ENCODE measurements around the gene ATP11A.
"Not testable (repeated sequence)": the region's sequence is repeated elsewhere in the genome, so short reads cannot be mapped to it uniquely, and the experiment has no call there.

ATP11A gene

GRCh38 chr13:112826565-112826964, 136.7 kb downstream of the ATP11A start:
- no peak for DNase-seq

DNA sequence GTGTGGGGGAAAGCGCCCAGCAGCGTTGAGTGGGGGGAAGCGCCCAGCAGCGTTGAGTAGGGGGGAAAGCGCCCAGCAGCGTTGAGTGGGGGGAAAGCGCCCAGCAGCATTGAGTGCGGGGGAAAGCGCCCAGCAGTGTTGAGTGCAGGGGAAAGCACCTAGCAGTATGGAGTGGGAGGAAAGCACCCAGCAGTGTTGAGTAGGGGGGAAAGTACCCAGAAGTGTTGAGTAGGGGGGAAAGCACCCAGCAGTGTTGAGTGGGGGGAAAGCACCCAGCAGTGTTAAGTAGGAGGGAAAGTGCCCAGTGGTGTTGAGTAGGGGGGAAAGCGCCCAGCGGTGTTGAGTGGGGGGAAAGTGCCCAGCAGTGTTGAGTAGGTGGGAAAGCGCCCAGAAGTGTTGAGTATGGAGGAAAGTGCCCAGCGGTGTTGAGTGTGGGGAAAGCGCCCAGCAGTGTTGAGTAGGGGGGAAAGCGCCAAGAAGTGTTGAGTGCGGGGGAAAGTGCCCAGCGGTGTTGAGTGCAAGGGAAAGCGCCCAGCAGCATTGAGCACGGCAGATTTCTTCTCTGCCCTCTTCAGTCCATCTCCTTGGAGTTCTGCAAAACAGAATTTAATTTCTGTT, 138.4 kb downstream of the ATP11A start:
- DNase-seq, result no peak

DNA sequence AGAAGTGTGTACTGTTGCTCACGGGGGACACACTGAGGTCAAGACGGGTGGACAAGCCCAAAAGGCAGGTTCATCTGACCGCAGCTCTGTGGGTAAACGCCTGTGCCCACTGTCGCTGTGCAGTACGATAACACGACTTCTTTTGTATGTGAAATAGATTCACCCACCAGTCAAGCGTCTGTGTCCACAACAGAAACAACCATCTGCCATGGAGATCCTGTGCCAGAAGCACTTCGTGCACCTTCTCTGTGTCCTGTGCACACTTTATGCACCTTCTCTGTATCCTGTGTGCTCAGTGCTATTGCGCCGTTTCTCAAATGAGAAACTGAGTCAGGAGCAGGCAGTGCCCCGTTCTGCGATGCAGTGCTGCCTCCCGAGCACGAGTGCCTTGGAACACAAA, 138.9 kb downstream of the ATP11A start:
- no peak for DNase-seq

- no peak for DNase-seq
Observed at GRCh38 chr13:112831196-112831595, 141.4 kb downstream of the ATP11A start.

- no peak for DNase-seq
Observed at GRCh38 chr13:112831801-112832200, 142.0 kb downstream of the ATP11A start.

DNA sequence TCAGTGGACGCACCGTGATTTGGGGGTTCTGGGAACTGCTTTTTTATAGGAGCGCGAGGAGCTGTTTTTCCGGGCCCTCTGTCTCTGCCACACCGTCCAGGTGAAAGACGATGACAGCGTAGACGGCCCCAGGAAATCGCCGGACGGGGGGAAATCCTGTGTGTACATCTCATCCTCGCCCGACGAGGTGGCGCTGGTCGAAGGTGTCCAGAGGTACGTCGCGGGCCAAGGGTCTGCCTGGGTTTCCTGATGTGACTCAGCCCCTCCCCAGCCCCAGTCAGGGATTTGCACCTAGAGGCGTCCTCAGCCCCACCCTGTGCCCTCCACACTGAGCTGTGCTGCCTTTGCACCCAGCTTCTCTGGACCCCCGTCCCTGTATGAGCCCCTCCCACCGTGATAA, 143.0 kb downstream of the ATP11A start:
- DNase-seq, result no peak

GRCh38 chr13:112833551-112834257, 143.9 kb downstream of the ATP11A start:
- DNase-seq, result no peak

GRCh38 chr13:112835344-112835743, 145.5 kb downstream of the ATP11A start:
- no peak for DNase-seq

GRCh38 chr13:112835796-112836195, 146.0 kb downstream of the ATP11A start:
- no peak for DNase-seq

- DNase-seq, result no peak
Observed at GRCh38 chr13:112836940-112837339, 147.1 kb downstream of the ATP11A start.

DNA sequence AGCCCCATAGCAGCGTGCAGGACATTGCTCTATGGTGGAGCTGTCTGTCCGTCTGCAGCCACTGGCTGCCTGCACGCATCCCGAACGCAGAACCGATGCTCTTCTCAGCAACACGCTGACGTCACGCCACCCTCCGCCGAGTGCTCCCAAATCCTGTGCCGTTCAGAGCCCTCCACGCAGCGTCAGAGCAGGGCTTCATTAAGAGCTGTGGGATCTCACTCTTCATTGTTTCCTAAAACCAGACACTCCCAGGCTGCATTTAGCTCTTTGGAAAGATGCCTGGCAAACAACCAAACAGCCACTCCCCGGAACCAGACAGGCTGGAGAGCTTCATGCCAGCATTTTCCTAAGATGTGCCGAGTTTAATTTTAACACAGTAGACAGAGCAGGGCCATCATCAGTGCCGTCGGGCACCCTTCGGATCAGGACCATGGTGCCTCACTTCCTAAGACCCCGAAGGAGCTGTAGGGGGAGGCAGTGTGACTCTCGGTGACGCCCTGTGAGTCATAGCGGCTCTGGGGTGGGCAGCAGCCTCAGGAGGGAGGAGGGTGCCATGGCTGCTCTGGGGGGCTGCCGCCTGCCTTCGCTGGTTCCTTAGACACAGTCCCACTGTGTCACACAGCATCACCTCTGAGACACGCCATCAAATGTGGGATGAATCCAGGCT, 147.7 kb downstream of the ATP11A start:
- no peak for DNase-seq

GRCh38 chr13:112838038-112838841, 148.4 kb downstream of the ATP11A start:
- no peak for DNase-seq

DNA sequence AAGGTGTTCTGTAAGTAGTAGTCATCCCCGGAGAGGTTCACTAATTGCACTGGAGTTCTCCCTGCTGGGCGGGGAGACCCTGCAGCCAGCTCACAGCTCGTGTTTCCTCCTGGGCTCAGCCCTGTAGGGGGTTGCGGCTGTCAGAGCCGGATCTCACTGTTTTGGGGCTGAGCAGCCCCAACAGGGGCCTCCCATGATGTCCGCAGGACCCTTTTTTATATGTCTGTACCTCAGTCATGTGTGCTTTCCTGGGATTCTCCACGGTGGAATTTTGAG, 148.9 kb downstream of the ATP11A start:
- no peak for DNase-seq

- no peak for DNase-seq
Observed at GRCh38 chr13:112839356-112840105, 149.7 kb downstream of the ATP11A start.

- DNase-seq, result no peak
Observed at GRCh38 chr13:112840472-112841302, 150.8 kb downstream of the ATP11A start.

DNA sequence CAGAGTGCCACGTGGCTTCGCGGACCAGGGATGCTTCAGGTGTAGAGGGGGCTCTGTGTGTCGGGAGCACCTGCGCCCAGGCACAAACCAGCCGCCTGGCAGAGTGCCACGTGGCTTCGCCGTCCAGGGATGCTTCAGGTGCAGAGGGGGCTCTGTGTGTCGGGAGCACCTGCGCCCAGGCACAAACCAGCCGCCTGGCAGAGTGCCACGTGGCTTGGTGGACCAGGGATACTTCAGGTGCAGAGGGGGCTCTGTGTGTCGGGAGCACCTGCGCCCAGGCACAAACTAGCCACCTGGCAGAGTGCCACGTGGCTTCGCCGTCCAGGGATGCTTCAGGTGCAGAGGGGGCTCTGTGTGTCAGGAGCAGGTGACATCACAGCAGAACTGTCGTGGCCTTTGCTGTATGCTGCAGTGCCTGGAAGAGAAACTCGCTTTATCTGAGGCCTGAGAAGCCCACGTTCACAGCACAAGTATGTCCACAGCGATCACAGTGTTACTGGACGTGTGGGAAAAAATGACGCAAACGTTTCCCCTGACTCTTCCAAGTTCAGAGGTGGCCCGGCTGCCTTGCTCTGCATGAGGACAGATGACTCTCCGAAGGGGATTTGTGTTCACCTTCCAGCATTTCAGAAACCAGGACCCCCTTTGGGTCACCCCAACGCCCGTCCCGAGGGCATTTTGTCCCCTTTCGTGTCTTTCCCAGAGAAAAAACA, 151.6 kb downstream of the ATP11A start:
- not testable (repeated sequence) for DNase-seq

DNA sequence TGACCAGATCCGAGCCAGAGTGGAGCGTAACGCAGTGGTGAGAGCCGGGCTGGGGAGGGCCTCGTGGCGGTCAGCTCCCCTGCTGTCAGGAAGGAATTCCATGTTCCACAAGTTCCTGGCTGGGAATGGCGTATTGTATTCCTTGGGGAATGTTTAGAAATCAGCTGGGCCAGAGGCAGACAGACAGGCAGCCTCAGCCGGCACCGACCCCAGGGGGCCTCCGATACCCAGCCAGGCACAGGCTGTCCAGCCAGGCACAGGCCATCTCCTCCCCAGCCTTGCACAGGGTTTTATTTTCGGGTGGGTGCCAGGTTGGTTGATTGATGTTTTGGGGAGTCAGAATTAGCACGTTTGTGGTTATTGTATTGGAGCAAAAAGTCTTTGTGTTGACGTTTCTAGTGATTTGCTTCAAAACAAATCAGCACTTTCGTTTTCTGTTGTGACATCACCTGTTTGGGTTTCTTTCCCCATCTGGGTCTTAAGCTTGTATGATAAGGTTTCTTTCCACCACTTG, 152.6 kb downstream of the ATP11A start:
- DNase-seq, result peak in 1 of 5 experiments; percentile 50

- no peak for DNase-seq
Observed at GRCh38 chr13:112842931-112843391, 153.1 kb downstream of the ATP11A start.

DNA sequence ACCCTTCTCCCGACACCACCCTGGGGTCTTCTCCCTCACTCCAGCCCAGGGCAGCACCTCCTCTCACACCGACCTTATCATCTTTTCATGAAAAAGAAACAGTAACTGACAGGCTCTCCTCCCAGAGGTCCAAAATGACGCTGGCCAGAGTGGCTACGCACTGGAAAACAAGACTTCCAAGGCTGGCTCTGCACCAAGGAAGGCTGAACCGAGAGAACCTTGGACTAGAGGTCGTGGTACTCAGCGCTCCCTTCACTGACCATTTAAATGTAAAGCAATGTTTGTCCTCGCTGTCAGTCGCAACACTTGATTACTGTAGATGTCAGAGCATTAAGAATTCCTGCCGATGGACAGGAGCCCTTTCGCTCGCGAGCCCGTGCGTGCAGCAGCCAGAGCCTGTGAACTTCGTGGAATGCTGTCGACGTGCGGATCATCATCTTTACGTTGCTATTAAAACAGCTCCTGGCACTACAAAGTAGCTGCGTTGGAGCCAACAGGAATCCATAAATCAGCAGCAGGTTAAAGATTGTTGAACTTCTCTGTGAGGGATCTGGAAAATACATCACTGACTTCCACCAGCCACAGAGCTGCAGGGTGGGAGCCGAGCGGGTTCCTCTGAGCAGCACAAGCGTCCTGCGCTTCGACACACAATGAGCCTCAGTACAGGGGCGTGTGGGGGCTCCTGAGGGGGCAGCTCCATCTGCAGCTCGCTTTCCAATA, 153.7 kb downstream of the ATP11A start:
- DNase-seq, result no peak

GRCh38 chr13:112844411-112844810, 154.6 kb downstream of the ATP11A start:
- DNase-seq, result no peak

All from T-helper 2 cell (primary cell).